GM12891 (cell line): ENCODE measurements around the gene ZNF738.

ENCODE experiments used
- DNase-seq: peaks from one replicate; pipeline ENCODE4 v3.0.0; 2011; ENCODE audit warnings: low spot score; ENCODE audit not compliant: insufficient read length
- FAIRE-seq: peaks from 2 replicates; lab custom pipeline; 2011; peaks lifted over from hg19 to GRCh38; lab: Jason Lieb, UNC
- PAX5 ChIP-seq: IDR thresholded peaks from 2 replicates; pipeline ENCODE4 v1.6.1; 2011; ENCODE audit warnings: low read length, moderate library complexity, mild to moderate bottlenecking; ENCODE audit not compliant: insufficient read depth, severe bottlenecking
- POLR2A ChIP-seq: IDR thresholded peaks from 2 replicates; pipeline ENCODE4 v1.6.1; 2011; ENCODE audit warnings: low read depth, low read length, control low read depth
- POLR2AphosphoS5 ChIP-seq: IDR thresholded peaks from 2 replicates; pipeline ENCODE4 v1.6.1; 2011; ENCODE audit warnings: low read depth, low read length, control low read depth
- POU2F2 ChIP-seq: IDR thresholded peaks from 2 replicates; pipeline ENCODE4 v1.6.1; 2011; ENCODE audit warnings: low read depth, mild to moderate bottlenecking, control low read depth, low read length, moderate library complexity
- SPI1 ChIP-seq: IDR thresholded peaks from 2 replicates; pipeline ENCODE4 v1.6.1; 2011; ENCODE audit warnings: low read depth, low read length, control low read depth
- TAF1 ChIP-seq: IDR thresholded peaks from 2 replicates; pipeline ENCODE4 v1.6.1; 2011; ENCODE audit warnings: low read depth, low read length, control low read depth

The ZNF738 gene

GRCh38 chr19:21410166-21410565 lies 51.4 kb downstream of the ZNF738 start:
- DNase-seq = no peak
- no peak for TF ChIP-seq POLR2AphosphoS5
- no peak for TF ChIP-seq SPI1
- TF ChIP-seq POLR2A = no peak
- TF ChIP-seq PAX5 = no peak
- TF ChIP-seq POU2F2 = no peak
- no peak for TF ChIP-seq TAF1
- no peak for FAIRE-seq

GRCh38 chr19:21422244-21422643 lies 63.4 kb downstream of the ZNF738 start:
- DNase-seq (no peak), FAIRE-seq (no peak)
- no peak for TF ChIP-seq POLR2AphosphoS5
- TF ChIP-seq SPI1 = no peak
- no peak for TF ChIP-seq POLR2A
- no peak for TF ChIP-seq PAX5
- TF ChIP-seq POU2F2 = no peak
- no peak for TF ChIP-seq TAF1

GRCh38 chr19:21423057-21424041 lies 64.5 kb downstream of the ZNF738 start:
- DNase-seq (no peak), FAIRE-seq (no peak)
- TF ChIP-seq PAX5 = no peak
- no peak for TF ChIP-seq POLR2AphosphoS5
- no peak for TF ChIP-seq POLR2A
- no peak for TF ChIP-seq TAF1
- no peak for TF ChIP-seq SPI1
